Measurements from ENCODE around the gene WNT2B. TPM values are rescaled to one million over a fixed set of nuclear protein-coding genes. Genes with fewer than 3 reads are reported as not detected.

Gene WNT2B
- total RNA-seq, 1 donor from 2014 or later, result 6.0 TPM

DNA sequence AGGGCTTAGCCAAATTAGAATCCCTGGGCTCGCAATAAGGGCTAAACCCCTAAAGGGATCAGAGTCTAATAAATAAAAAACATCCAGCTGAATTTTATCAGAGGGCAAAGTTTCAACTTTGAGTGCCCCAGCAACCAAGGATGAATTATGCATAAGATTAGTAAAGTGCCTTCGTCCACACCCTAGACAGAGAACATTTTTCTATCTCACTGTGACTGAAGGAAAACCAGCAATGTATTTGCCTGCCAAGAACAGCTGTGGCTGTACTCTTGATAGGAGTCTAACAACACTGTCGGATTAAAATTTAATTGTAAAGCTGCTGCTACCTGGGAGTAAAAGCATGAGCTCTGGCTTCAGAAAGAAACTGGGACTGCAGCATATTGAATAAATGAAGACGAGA, 23.3 kb downstream of the WNT2B start:
- Mint-ChIP-seq H3K27ac (ENCODE audit: unreplicated experiment) (peak overlapping the region; percentile 97), H3K4me3 (ENCODE audit: unreplicated experiment) (no peak overlapping the region), H3K9me3 (ENCODE audit: low read depth) (no peaks in the 10 kb centered on the region), H3K4me1 (ENCODE audit: low read depth) (peaks cover 81% of the 10 kb centered on the region), H3K36me3 (ENCODE audit: low read depth) (no peaks in the 10 kb centered on the region), H3K27me3 (ENCODE audit: low read depth) (no peaks in the 10 kb centered on the region)
- TF ChIP-seq, protein P1, sequence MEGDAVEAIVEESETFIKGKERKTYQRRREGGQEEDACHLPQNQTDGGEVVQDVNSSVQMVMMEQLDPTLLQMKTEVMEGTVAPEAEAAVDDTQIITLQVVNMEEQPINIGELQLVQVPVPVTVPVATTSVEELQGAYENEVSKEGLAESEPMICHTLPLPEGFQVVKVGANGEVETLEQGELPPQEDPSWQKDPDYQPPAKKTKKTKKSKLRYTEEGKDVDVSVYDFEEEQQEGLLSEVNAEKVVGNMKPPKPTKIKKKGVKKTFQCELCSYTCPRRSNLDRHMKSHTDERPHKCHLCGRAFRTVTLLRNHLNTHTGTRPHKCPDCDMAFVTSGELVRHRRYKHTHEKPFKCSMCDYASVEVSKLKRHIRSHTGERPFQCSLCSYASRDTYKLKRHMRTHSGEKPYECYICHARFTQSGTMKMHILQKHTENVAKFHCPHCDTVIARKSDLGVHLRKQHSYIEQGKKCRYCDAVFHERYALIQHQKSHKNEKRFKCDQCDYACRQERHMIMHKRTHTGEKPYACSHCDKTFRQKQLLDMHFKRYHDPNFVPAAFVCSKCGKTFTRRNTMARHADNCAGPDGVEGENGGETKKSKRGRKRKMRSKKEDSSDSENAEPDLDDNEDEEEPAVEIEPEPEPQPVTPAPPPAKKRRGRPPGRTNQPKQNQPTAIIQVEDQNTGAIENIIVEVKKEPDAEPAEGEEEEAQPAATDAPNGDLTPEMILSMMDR (IDR thresholded peaks at IDR 0.05), result no peak
- no peak for DNase-seq (ENCODE audit: low spot score)

DNA sequence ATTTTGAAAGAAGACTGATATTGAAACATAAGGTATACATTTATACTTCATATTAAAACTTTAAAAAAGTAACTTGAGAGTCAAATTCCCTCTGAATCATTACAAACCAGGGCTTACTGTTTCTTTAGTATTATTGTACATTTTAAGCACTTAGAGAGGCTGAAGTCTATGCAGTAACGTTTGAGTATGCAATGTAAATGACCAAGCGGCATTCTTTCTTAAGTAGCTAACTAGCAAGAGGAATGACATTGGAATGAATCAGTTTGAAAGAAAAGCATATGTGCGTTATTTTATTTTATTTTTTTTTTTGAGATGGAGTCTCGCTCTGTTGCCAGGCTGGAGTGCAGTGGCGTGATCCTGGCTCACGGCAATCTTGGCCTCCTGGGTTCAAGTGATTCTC, 24.3 kb downstream of the WNT2B start:
- Mint-ChIP-seq H3K27me3 (ENCODE audit: low read depth) (no peaks in the 10 kb centered on the region), H3K36me3 (ENCODE audit: low read depth) (no peaks in the 10 kb centered on the region), H3K4me3 (ENCODE audit: unreplicated experiment) (peak overlapping the region; percentile 31), H3K9me3 (ENCODE audit: low read depth) (no peaks in the 10 kb centered on the region), H3K27ac (ENCODE audit: unreplicated experiment) (peak overlapping the region; percentile 97), H3K4me1 (ENCODE audit: low read depth) (peaks cover 81% of the 10 kb centered on the region)
- DNase-seq (ENCODE audit: low spot score), result no peak
- TF ChIP-seq, protein P1 (IDR thresholded peaks at IDR 0.05), result no peak

DNA sequence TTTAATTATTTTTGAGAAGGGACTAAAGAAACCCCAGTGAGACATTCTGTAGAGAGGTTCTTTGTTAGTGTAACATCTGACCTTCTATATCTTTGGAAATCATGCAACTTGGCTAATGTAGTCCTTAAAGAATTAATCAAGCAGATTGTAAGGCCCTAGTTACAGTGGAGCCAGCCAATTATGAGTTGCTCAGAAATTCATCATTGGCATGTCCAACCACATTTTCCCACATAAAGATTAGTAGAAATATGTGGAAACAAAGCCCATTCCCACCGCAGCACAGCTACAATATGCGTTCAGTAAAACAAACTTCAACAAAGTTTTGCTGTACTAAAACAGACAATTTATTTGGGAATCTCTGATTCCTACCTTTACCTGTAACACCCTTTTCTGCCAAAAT, 27.8 kb downstream of the WNT2B start:
- Mint-ChIP-seq H3K9me3 (ENCODE audit: low read depth) (no peaks in the 10 kb centered on the region), H3K36me3 (ENCODE audit: low read depth) (peaks cover 3% of the 10 kb centered on the region), H3K27me3 (ENCODE audit: low read depth) (no peaks in the 10 kb centered on the region), H3K4me1 (ENCODE audit: low read depth) (peaks cover 65% of the 10 kb centered on the region), H3K4me3 (ENCODE audit: unreplicated experiment) (no peak overlapping the region), H3K27ac (ENCODE audit: unreplicated experiment) (peak overlapping the region; percentile 49)
- no peak for DNase-seq (ENCODE audit: low spot score)
- TF ChIP-seq, protein P1 (IDR thresholded peaks at IDR 0.05), result no peak

DNA sequence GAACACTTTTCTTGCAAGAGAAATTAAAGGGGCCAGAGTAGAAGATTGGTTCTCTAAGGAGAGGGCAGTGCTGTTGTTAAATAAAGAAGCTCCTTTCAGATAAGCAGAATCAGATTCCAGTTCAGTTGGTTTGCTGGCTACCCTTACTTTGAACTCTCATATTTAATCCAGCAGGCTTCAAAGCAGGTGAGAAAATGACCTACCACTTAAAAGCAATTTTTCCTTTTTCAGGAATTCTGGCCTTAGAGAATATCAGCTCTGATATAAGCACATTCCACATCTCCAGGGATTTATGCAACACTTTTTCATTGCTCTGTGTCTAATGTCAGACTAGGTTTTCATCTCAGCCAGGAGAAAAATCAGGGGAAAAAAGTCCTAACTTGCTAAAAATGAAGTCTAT, 28.7 kb downstream of the WNT2B start:
- DNase-seq (ENCODE audit: low spot score), result no peak
- Mint-ChIP-seq H3K36me3 (ENCODE audit: low read depth) (peaks cover 3% of the 10 kb centered on the region), H3K4me1 (ENCODE audit: low read depth) (peaks cover 59% of the 10 kb centered on the region), H3K27ac (ENCODE audit: unreplicated experiment) (no peak overlapping the region), H3K27me3 (ENCODE audit: low read depth) (no peaks in the 10 kb centered on the region), H3K4me3 (ENCODE audit: unreplicated experiment) (no peak overlapping the region), H3K9me3 (ENCODE audit: low read depth) (no peaks in the 10 kb centered on the region)
- TF ChIP-seq, protein P1 (IDR thresholded peaks at IDR 0.05), result no peak

DNA sequence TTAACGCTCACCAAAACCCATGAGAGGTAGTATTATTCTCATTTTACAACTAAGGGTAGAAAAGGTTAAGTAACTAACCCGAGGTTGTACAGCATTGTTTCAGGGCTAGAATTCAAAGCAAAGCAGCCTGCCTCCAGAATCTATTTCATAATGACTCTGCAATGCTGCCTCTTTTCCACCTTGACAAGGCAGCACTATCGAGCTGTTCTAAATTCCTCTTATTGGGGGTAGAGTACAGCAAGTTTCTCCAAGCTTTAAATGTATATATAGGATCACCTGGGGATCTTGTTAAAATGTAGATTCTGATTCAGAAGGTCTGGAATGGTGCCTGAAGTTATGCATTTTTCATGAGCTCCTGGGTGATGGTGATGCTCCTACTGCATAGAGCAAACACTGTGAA, 30.1 kb downstream of the WNT2B start:
- TF ChIP-seq, protein P1 (IDR thresholded peaks at IDR 0.05), result no peak
- Mint-ChIP-seq H3K9me3 (ENCODE audit: low read depth) (no peaks in the 10 kb centered on the region), H3K36me3 (ENCODE audit: low read depth) (peaks cover 3% of the 10 kb centered on the region), H3K4me3 (ENCODE audit: unreplicated experiment) (no peak overlapping the region), H3K4me1 (ENCODE audit: low read depth) (peaks cover 49% of the 10 kb centered on the region), H3K27ac (ENCODE audit: unreplicated experiment) (no peak overlapping the region), H3K27me3 (ENCODE audit: low read depth) (no peaks in the 10 kb centered on the region)
- DNase-seq (ENCODE audit: low spot score), result no peak

Data from chondrocyte (in vitro differentiated cells).